GM23338 (cell line): ENCODE results near the gene MEGF11. TPM values are rescaled to one million over a fixed set of nuclear protein-coding genes. Genes with fewer than 3 reads are reported as not detected.

Experiments used
- ATAC-seq: fragments of 200-7000 bp; cut with Tn5 transposase; 3 replicates; pipeline ENCODE4 v1.9.1; 2020
- DNase-seq: peaks from one replicate; pipeline ENCODE4 v3.0.0-alpha.2; 2015; ENCODE audit warnings: low spot score
- H2AFZ ChIP-seq: fragments of 200-600 bp; sonication (generic); 2 replicates; pipeline ENCODE4 v1.8.0; 2016; ENCODE audit warnings: antibody characterized with exemption, mild to moderate bottlenecking, moderate library complexity
- H3F3A ChIP-seq: fragments of 200-600 bp; sonication (generic); replicated peaks from 2 replicates; pipeline ENCODE4 v1.8.0; 2017; ENCODE audit warnings: antibody characterized with exemption, mixed run types, low read depth
- H3K27ac ChIP-seq: fragments of 200-600 bp; sonication (generic); 2 replicates; pipeline ENCODE4 v1.6.1; 2016; ENCODE audit warnings: low read depth
- H3K27me3 ChIP-seq: fragments of 200-600 bp; sonication (generic); 2 replicates; pipeline ENCODE4 v1.8.0; 2016; ENCODE audit warnings: mild to moderate bottlenecking, mixed run types, moderate library complexity; ENCODE audit not compliant: insufficient read depth
- H3K36me3 ChIP-seq: fragments of 200-600 bp; sonication (generic); 2 replicates; pipeline ENCODE4 v1.8.0; 2016; ENCODE audit warnings: mild to moderate bottlenecking; ENCODE audit not compliant: insufficient read depth
- H3K4me1 ChIP-seq: fragments of 200-600 bp; sonication (generic); 2 replicates; pipeline ENCODE4 v1.8.0; 2016; ENCODE audit warnings: mild to moderate bottlenecking, moderate library complexity; ENCODE audit not compliant: insufficient read depth
- H3K4me2 ChIP-seq: fragments of 200-600 bp; sonication (generic); 2 replicates; pipeline ENCODE4 v1.7.1; 2017; ENCODE audit warnings: mixed run types
- H3K4me3 ChIP-seq: fragments of 200-600 bp; sonication (generic); 2 replicates; pipeline ENCODE4 v1.6.1; 2016; ENCODE audit warnings: mixed run types
- H3K79me2 ChIP-seq: fragments of 200-600 bp; sonication (generic); replicated peaks from 2 replicates; pipeline ENCODE4 v1.8.0; 2017; ENCODE audit warnings: mild to moderate bottlenecking; ENCODE audit not compliant: insufficient read depth
- H3K9me2 ChIP-seq: fragments of 200-600 bp; sonication (generic); 2 replicates; pipeline ENCODE4 v1.8.0; 2017; ENCODE audit not compliant: insufficient read depth
- H4K20me1 ChIP-seq: fragments of 200-600 bp; sonication (generic); replicated peaks from 2 replicates; pipeline ENCODE4 v1.8.0; 2017; ENCODE audit warnings: mild to moderate bottlenecking; ENCODE audit not compliant: insufficient read depth
- H3K27ac Mint-ChIP-seq: 2 replicates; pipeline ENCODE4 v1.8.0; 2020; ENCODE audit warnings: inconsistent platforms, mild to moderate bottlenecking, moderate library complexity, mixed read lengths
- H3K27me3 Mint-ChIP-seq: 3 replicates; pipeline ENCODE4 v1.8.0; 2022; ENCODE audit warnings: low read depth, mild to moderate bottlenecking, moderate library complexity, mixed read lengths, inconsistent platforms; ENCODE audit not compliant: insufficient read depth, poor library complexity
- H3K36me3 Mint-ChIP-seq: 3 replicates; pipeline ENCODE4 v1.8.0; 2021; ENCODE audit warnings: low read depth, mild to moderate bottlenecking, inconsistent platforms, moderate library complexity, mixed read lengths
- H3K4me1 Mint-ChIP-seq: 3 replicates; pipeline ENCODE4 v1.8.0; 2020; ENCODE audit warnings: mild to moderate bottlenecking, inconsistent platforms, mixed read lengths
- H3K4me3 Mint-ChIP-seq: 3 replicates; pipeline ENCODE4 v1.8.0; 2021; ENCODE audit warnings: moderate library complexity, mild to moderate bottlenecking, inconsistent platforms, mixed read lengths
- H3K9me3 Mint-ChIP-seq: 3 replicates; pipeline ENCODE4 v1.8.0; 2020; ENCODE audit warnings: moderate library complexity, mild to moderate bottlenecking, inconsistent platforms, mixed read lengths
- CREB1 ChIP-seq: fragments of 250-450 bp; sonication (Bioruptor Pico); IDR thresholded peaks from 2 replicates; pipeline ENCODE4 v1.5.0; 2020; ENCODE audit warnings: low read depth, mild to moderate bottlenecking, moderate library complexity
- CTCF ChIP-seq, 2 experiments: fragments of 200-600 bp in 1 of 2; sonication (generic) in 1 of 2; conservative IDR thresholded peaks; 2 replicates each; pipeline versions ENCODE4 v1.5.1 to v1.6.1; 2016 to 2017; ENCODE audit warnings: antibody characterized with exemption in 2 of 2, low read depth in 2 of 2, mild to moderate bottlenecking in 2 of 2, moderate library complexity in 1 of 2
- EZH2 ChIP-seq: fragments of 200-600 bp; sonication (generic); IDR thresholded peaks from one replicate; pipeline ENCODE4 v1.8.0; 2017; ENCODE audit warnings: antibody characterized with exemption, mild to moderate bottlenecking, low read depth; ENCODE audit not compliant: unreplicated experiment
- EZH2phosphoT487 ChIP-seq: fragments of 200-600 bp; sonication (generic); IDR thresholded peaks from one replicate; pipeline ENCODE4 v1.8.1; 2018; ENCODE audit warnings: antibody characterized with exemption; ENCODE audit not compliant: unreplicated experiment
- JUNB ChIP-seq: IDR thresholded peaks from one replicate; pipeline ENCODE4 v1.6.1; 2016; ENCODE audit warnings: antibody characterized with exemption; ENCODE audit not compliant: unreplicated experiment
- NANOG ChIP-seq: IDR thresholded peaks from 2 replicates; pipeline ENCODE4 v1.6.1; 2016; ENCODE audit warnings: antibody characterized with exemption, borderline replicate concordance
- POLR2AphosphoS5 ChIP-seq: IDR thresholded peaks from 2 replicates; pipeline ENCODE4 v1.6.1; 2016; ENCODE audit warnings: antibody characterized with exemption, low read depth
- REST ChIP-seq: IDR thresholded peaks from one replicate; pipeline ENCODE4 v1.6.1; 2018; ENCODE audit warnings: antibody characterized with exemption; ENCODE audit not compliant: unreplicated experiment
- STAT1 ChIP-seq: IDR thresholded peaks from one replicate; pipeline ENCODE4 v1.6.1; 2016; ENCODE audit warnings: antibody characterized with exemption; ENCODE audit not compliant: unreplicated experiment
- ZNF114 ChIP-seq: fragments of 250-450 bp; sonication (Bioruptor Pico); IDR thresholded peaks from 2 replicates; pipeline ENCODE4 v1.5.0; 2020; ENCODE audit warnings: mild to moderate bottlenecking, moderate library complexity
- ZNF331 ChIP-seq: fragments of 250-450 bp; sonication (Bioruptor Pico); IDR thresholded peaks from 2 replicates; pipeline ENCODE4 v1.5.0; 2020; ENCODE audit warnings: low read depth, mild to moderate bottlenecking, moderate library complexity
- polyA plus RNA-seq: library from polyadenylated mRNA; unstranded; fragments of >200 nt; fragmentation: Nextera tagmentation; extraction: Ambion mirVana; gene quantifications from 2 replicates; pipeline ENCODE4 v1.2.1, GENCODE V29; 2016
- total RNA-seq: library from RNA; depleted of rRNA; stranded (reverse); fragments of >200 nt; shearing (Covaris generic); gene quantifications from 2 replicates; pipeline ENCODE4 v1.2.3, GENCODE V29; 2014
- TF ChIP-seq, protein P1 (sequence below): IDR thresholded peaks from 2 replicates; pipeline ENCODE4 v1.6.1; 2016; ENCODE audit warnings: antibody characterized with exemption

The MEGF11 gene
- total and polyA plus RNA-seq, 2 experiments from 2014 or later: 1.3 to 1.9 TPM

- TF ChIP-seq EZH2phosphoT487 (no peak), REST (no peak), EZH2 (no peak), NANOG (no peak), ZNF331 (CRISPR knock-in tag) (no peak), CREB1 (CRISPR knock-in tag) (no peak), ZNF114 (CRISPR knock-in tag) (no peak)
- TF ChIP-seq, protein P1, sequence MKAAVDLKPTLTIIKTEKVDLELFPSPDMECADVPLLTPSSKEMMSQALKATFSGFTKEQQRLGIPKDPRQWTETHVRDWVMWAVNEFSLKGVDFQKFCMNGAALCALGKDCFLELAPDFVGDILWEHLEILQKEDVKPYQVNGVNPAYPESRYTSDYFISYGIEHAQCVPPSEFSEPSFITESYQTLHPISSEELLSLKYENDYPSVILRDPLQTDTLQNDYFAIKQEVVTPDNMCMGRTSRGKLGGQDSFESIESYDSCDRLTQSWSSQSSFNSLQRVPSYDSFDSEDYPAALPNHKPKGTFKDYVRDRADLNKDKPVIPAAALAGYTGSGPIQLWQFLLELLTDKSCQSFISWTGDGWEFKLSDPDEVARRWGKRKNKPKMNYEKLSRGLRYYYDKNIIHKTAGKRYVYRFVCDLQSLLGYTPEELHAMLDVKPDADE: no peak
Measured at GRCh38 chr15:66147440-66147839, 106.1 kb downstream of the MEGF11 start (continued).

- Histone ChIP-seq H3K4me2 (no peak overlapping the region), H3F3A (no peaks in the 10 kb centered on the region), H3K27me3 (no peaks in the 10 kb centered on the region), H3K9me2 (no peaks in the 10 kb centered on the region), H4K20me1 (no peaks in the 10 kb centered on the region), H3K36me3 (no peaks in the 10 kb centered on the region), H3K4me3 (no peak overlapping the region), H3K27ac (no peak overlapping the region), H3K79me2 (no peaks in the 10 kb centered on the region), H2AFZ (no peak overlapping the region), H3K4me1 (no peaks in the 10 kb centered on the region)
- Mint-ChIP-seq H3K27me3 (peaks cover 8% of the 10 kb centered on the region), H3K27ac (no peak overlapping the region), H3K36me3 (no peaks in the 10 kb centered on the region), H3K9me3 (no peaks in the 10 kb centered on the region), H3K4me3 (no peak overlapping the region), H3K4me1 (peaks cover 22% of the 10 kb centered on the region)
- DNase-seq (no peak), ATAC-seq (no peak)
- no peak for TF ChIP-seq ZNF114 (CRISPR knock-in tag)
- no peak for TF ChIP-seq REST
- TF ChIP-seq ZNF331 (CRISPR knock-in tag): no peak
- TF ChIP-seq EZH2phosphoT487: no peak
- no peak for TF ChIP-seq CREB1 (CRISPR knock-in tag)
- TF ChIP-seq NANOG: no peak
- no peak for TF ChIP-seq POLR2AphosphoS5
- no peak for TF ChIP-seq STAT1
- TF ChIP-seq JUNB: no peak
- no peak for TF ChIP-seq EZH2
- TF ChIP-seq CTCF (conservative IDR thresholded peaks at IDR 0.05; ENCODE audit: low read depth in 2 of 2): no peak
Measured at GRCh38 chr15:66145726-66146182, 107.8 kb downstream of the MEGF11 start.
